Lung (tissue), 12 donors: Measurements from ENCODE around the gene ITGB2. TPM values are rescaled to one million over a fixed set of nuclear protein-coding genes. Genes with fewer than 3 reads are reported as not detected.

Experiments used
- ATAC-seq: fragments of 200-7000 bp; cut with Tn5 transposase; one replicate; pipeline ENCODE4 v1.9.1; 2020; ENCODE audit warnings: moderate number of reproducible peaks; ENCODE audit not compliant: insufficient read depth, low FRiP score
- DNase-seq, 3 donors: peaks; one replicate each; pipeline ENCODE4 v3.0.0-alpha.2; 2013 to 2017
- H3K27ac ChIP-seq, 2 donors: one replicate each; pipeline ENCODE4 v1.5.1; 2013; ENCODE audit warnings: mild to moderate bottlenecking in 2 of 2, moderate library complexity in 2 of 2, control low read depth in 1 of 2, inconsistent platforms in 1 of 2, low read depth in 1 of 2, low read length in 1 of 2
- H3K27me3 ChIP-seq, 3 donors: one replicate each; pipeline ENCODE4 v1.5.1; 2013; ENCODE audit warnings: low read length in 2 of 3; ENCODE audit not compliant: control insufficient read depth in 3 of 3, insufficient read depth in 3 of 3
- H3K36me3 ChIP-seq, 4 donors: one replicate each; pipeline ENCODE4 v1.5.1; 2013; ENCODE audit warnings: low read length in 4 of 4, mild to moderate bottlenecking in 1 of 4, moderate library complexity in 1 of 4; ENCODE audit not compliant: control insufficient read depth in 4 of 4, insufficient read depth in 4 of 4
- H3K4me1 ChIP-seq, 5 donors: one replicate each; pipeline ENCODE4 v1.5.1; 2013; ENCODE audit warnings: low read length in 5 of 5, mild to moderate bottlenecking in 2 of 5, moderate library complexity in 1 of 5; ENCODE audit not compliant: control insufficient read depth in 5 of 5, insufficient read depth in 5 of 5
- H3K4me3 ChIP-seq: one replicate; pipeline ENCODE4 v1.5.1; 2013; ENCODE audit warnings: mild to moderate bottlenecking, control low read depth, moderate library complexity
- H3K9ac ChIP-seq, 2 donors: one replicate each; pipeline ENCODE4 v1.5.1; 2013; ENCODE audit warnings: low read length in 2 of 2, control low read depth in 1 of 2; ENCODE audit not compliant: insufficient read depth in 1 of 2
- H3K9me3 ChIP-seq, 4 donors: one replicate each; pipeline ENCODE4 v1.5.1; 2013; ENCODE audit warnings: low read length in 3 of 4, mild to moderate bottlenecking in 1 of 4, moderate library complexity in 1 of 4; ENCODE audit not compliant: control insufficient read depth in 4 of 4, insufficient read depth in 3 of 4
- WGBS, 2 donors: extraction: QIAGEN DNeasy Blood & Tissue Kit; methylation state at CpG; one replicate each; pipeline ENCODE4 v1.1.7; 2013; 5-methylcytosine and 5-hydroxymethylcytosine counted together
- polyA plus RNA-seq, 2 donors: library from polyadenylated mRNA; stranded (reverse); fragments of 200-250 nt; gene quantifications; one replicate each; pipeline ENCODE4 v1.2.1, GENCODE V29; 2013
- total RNA-seq, 2 donors: library from RNA; depleted of rRNA in 1 of 2; stranded (reverse); fragments of >200 nt in 1 of 2; gene quantifications; one replicate each; pipeline ENCODE4 v1.2.1, GENCODE V29; 2014 to 2021
- TF ChIP-seq, protein P1 (sequence below): IDR thresholded peaks from 2 replicates; pipeline ENCODE4 v1.5.1; 2012; ENCODE audit warnings: mild to moderate bottlenecking; ENCODE audit errors: control extremely low read depth, extremely low read depth
- donor health status: control.
- donor health status: control.
- donor health status: Bipolar disorder and iron deficiency.
- donor health status: healthy.
- donor health status: DM: yes; HTN: yes; CAD: no.

The ITGB2 gene
- total and polyA plus RNA-seq, 4 donors, result 52.9 to 376 (median 187) TPM

DNA sequence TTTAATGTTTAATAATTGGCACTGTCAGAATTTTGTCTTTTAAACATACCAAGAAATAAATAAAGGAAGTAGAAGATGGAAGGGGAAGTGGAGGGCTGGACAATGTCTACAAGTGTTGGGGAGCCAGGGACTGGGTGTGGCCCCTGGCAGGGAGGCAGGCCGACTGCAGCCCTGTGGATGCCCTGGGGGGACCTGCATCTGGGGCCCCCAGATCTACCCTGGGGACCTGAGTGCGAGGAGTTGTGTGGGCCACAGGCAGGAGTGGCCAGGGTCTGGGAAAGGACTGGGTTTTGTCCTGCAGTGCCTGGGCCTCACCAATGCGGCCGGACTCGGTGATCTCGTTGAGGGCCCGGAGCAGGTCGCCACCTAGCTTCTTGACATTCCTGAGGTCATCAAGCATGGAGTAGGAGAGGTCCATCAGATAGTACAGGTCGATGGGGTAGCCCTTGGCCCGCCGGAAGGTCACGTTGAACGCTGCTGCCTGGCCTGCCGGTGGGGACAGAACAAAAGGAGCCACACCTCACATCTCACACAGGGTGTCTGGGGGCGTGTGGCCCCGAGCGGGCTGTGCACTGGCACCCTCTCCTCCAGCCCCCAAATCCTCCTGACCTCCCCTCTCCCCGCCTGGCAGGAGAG, 17.5 kb downstream of the ITGB2 start:
- Histone ChIP-seq H3K4me1 (peaks cover 0 to 10% (median 6%) of the 10 kb centered on the region in 5 donors), H3K9me3 (peaks cover 0 to 4% (median 0%) of the 10 kb centered on the region in 4 donors), H3K4me3 (no peak overlapping the region), H3K36me3 (peaks cover 0 to 12% (median 0%) of the 10 kb centered on the region in 4 donors), H3K27ac (no peak overlapping the region), H3K27me3 (peaks cover 0 to 13% (median 0%) of the 10 kb centered on the region in 3 donors), H3K9ac (no peak overlapping the region)
- DNase-seq, result no peak
- TF ChIP-seq, protein P1, sequence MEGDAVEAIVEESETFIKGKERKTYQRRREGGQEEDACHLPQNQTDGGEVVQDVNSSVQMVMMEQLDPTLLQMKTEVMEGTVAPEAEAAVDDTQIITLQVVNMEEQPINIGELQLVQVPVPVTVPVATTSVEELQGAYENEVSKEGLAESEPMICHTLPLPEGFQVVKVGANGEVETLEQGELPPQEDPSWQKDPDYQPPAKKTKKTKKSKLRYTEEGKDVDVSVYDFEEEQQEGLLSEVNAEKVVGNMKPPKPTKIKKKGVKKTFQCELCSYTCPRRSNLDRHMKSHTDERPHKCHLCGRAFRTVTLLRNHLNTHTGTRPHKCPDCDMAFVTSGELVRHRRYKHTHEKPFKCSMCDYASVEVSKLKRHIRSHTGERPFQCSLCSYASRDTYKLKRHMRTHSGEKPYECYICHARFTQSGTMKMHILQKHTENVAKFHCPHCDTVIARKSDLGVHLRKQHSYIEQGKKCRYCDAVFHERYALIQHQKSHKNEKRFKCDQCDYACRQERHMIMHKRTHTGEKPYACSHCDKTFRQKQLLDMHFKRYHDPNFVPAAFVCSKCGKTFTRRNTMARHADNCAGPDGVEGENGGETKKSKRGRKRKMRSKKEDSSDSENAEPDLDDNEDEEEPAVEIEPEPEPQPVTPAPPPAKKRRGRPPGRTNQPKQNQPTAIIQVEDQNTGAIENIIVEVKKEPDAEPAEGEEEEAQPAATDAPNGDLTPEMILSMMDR, result no peak
- 76 to 87% methylated on average over 18 of the region's 18 CpGs for WGBS, 2 donors
- ATAC-seq, result no peak

DNA sequence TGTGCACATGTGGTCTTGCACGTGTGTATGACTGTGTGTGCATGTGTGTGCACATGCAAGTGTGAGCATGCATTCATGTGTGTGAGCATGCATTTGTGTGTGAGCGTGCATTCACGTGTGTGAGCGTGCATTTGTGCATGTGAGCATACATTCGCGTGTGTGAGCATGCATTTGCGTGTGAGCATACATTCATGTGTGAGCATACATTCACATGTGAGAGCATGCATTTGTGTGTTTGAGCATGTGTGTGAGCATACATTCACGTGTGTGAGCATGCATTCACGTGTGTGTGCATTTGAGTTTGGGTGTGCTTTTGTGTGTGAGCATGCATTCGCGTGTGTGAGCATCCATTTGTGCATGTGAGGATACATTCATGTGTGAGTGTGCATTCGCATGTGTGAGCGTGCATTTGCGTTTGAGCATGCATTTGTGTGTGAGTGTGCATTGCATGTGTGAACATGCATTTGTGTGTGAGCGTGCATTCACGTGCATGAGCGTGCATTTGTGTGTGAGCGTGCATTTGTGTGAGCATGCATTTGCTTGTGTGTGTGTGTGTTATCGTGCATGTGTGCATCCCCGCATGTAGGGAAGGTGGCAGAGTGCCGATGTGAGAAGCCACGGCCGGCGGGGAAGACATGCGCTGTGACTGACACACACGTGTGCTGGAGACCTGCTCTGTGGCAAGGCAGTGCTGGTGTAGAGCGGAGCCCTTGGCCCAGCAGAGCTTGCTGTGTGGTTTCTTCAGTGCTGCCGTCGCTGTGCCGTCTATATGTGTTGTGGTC, 18.2 kb downstream of the ITGB2 start:
- Histone ChIP-seq H3K27me3 (peaks cover 0 to 10% (median 0%) of the 10 kb centered on the region in 3 donors), H3K9me3 (peaks cover 0 to 4% (median 0%) of the 10 kb centered on the region in 4 donors), H3K9ac (no peak overlapping the region), H3K27ac (no peak overlapping the region), H3K36me3 (peaks cover 0 to 12% (median 0%) of the 10 kb centered on the region in 4 donors), H3K4me1 (peaks cover 0 to 9% (median 0%) of the 10 kb centered on the region in 5 donors), H3K4me3 (no peak overlapping the region)
- DNase-seq (no peak), ATAC-seq (no peak)
- TF ChIP-seq, protein P1, result no peak
- WGBS, 2 donors, result 86 to 88% methylated on average over 30 of the region's 30 CpGs

DNA sequence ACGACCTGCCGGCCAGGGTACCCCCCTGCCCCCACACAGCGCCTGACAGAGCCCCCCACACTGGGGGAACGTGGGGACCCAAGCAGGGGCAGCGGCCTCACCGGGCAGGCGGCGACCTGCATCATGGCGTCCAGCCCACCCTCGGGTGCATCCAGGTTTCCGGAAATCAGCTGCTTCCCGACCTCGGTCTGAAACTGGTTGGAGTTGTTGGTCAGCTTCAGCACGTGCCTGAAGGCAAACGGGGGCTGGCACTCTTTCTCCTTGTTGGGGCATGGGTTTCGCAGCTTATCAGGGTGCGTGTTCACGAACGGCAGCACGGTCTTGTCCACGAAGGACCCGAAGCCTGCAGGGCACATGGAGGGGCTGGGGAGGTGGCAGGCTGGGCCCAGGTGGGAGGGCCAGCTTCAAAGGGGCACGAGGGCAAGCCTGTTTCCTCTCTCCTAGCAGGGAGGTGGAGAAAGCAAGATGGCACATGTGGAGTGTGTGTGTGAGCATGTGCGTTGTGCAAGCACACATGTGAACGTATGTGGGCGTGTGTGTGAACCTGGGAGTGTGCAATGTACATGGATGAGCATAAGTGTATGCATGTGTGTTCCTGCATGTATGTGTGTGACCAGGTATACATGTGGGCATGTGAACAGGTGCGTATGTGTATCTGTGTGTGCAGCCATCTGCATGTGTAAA, 19.2 kb downstream of the ITGB2 start:
- Histone ChIP-seq H3K4me1 (peaks cover 0 to 15% (median 0%) of the 10 kb centered on the region in 5 donors), H3K9ac (no peak overlapping the region), H3K9me3 (peaks cover 0 to 4% (median 0%) of the 10 kb centered on the region in 4 donors), H3K27me3 (peaks cover 0 to 10% (median 0%) of the 10 kb centered on the region in 3 donors), H3K4me3 (no peak overlapping the region), H3K36me3 (peaks cover 0 to 15% (median 0%) of the 10 kb centered on the region in 4 donors), H3K27ac (no peak overlapping the region)
- ATAC-seq, result no peak
- DNase-seq, result no peak
- WGBS, 2 donors, result 74 to 85% methylated on average over 27 of the region's 27 CpGs
- TF ChIP-seq, protein P1, result no peak
